ENCODE data around the gene TMEM253. TPM values are rescaled to one million over a fixed set of nuclear protein-coding genes. Genes with fewer than 3 reads are reported as not detected.

The TMEM253 gene
- total RNA-seq, 1 experiment from 2014 or later: not detected

DNA sequence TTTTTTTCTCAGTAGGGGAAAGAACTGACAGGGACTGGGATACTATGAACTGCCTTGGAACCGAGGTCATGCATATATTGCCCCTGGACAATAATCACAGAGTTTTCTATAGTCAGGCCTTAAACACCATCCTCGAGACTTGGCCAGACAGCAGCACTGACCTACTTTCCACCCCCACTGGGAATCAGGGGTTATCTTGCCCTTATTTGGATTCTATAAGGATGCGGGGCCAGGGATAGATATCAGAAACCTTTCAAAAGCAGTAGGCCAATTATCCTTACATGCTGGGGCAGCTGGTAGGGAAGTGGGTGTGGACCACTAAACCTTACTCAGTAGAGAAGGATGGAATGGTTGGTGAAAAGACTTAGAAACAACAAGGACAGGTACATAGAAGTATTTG lies 4.4 kb upstream of the TMEM253 start:
- H3K4me3 ChIP-seq (ENCODE audit: low read length): no peak overlapping the region
- H3K27me3 ChIP-seq (ENCODE audit: low read length): no peaks in the 10 kb centered on the region
- H3K4me2 ChIP-seq (ENCODE audit: low read depth, low read length, poor library complexity, severe bottlenecking): no peak overlapping the region
- H3K36me3 ChIP-seq (ENCODE audit: insufficient read depth, low read length): no peaks in the 10 kb centered on the region
- no peak for DNase-seq
- no peaks in the 10 kb centered on the region for H3K79me2 ChIP-seq (ENCODE audit: low read length)
- H3K9ac ChIP-seq (ENCODE audit: low read length): no peak overlapping the region
- no peaks in the 10 kb centered on the region for H3K9me3 ChIP-seq (ENCODE audit: low read length)
- H4K20me1 ChIP-seq (ENCODE audit: insufficient read depth, low read depth, low read length): peaks cover 6% of the 10 kb centered on the region; the same call in 1 of the 2 replicates
- H3K27ac ChIP-seq (ENCODE audit: low read length): no peak overlapping the region
- H3K4me1 ChIP-seq (ENCODE audit: low read length): peaks cover 6% of the 10 kb centered on the region
- no peak overlapping the region for H2AFZ ChIP-seq (ENCODE audit: low read length)
- H3K9me2 ChIP-seq (replicated peaks; ENCODE audit: insufficient read depth, low read length): no peaks in the 10 kb centered on the region

DNA sequence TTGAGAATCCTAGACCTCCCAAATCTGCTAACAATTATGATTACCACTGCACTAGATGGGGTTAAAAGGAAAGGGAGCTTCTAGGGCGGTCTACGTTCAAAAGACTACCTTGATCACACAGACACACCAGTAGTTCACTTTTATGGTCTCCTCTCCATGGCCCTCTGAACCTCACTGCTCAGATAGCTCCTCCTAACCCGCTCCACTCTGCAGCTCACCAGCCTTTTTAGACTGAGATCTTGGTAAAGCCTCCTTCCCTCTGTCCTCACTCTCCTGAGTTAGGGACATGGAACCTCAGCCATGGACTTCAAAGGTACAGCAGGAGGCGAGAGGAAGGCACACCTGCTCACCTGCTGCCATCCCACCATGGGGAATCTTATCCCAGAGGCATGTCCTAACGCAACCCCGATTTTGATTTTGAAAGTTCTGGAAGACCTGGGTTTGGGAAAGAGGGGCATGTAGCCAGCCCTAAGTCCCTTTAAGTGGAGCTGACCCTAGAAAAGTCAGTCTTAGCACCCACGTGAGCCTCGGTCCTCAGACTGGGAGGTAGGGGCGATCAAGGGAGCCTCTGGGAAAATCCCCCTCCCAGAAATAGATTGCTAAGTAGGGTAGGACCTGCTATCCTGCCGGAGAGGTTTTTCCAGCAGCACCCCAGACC lies 3.8 kb upstream of the TMEM253 start:
- no peaks in the 10 kb centered on the region for H3K9me3 ChIP-seq (ENCODE audit: low read length)
- H3K27ac ChIP-seq (ENCODE audit: low read length): no peak overlapping the region
- H3K4me3 ChIP-seq (ENCODE audit: low read length): no peak overlapping the region
- DNase-seq: no peak
- H2AFZ ChIP-seq (ENCODE audit: low read length): no peak overlapping the region
- no peaks in the 10 kb centered on the region for H3K9me2 ChIP-seq (replicated peaks; ENCODE audit: insufficient read depth, low read length)
- H3K79me2 ChIP-seq (ENCODE audit: low read length): no peaks in the 10 kb centered on the region
- no peaks in the 10 kb centered on the region for H3K27me3 ChIP-seq (ENCODE audit: low read length)
- peaks cover 6% of the 10 kb centered on the region for H3K4me1 ChIP-seq (ENCODE audit: low read length)
- H3K9ac ChIP-seq (ENCODE audit: low read length): no peak overlapping the region
- peaks cover 6% of the 10 kb centered on the region; the same call in 1 of the 2 replicates for H4K20me1 ChIP-seq (ENCODE audit: insufficient read depth, low read depth, low read length)
- no peak overlapping the region for H3K4me2 ChIP-seq (ENCODE audit: low read depth, low read length, poor library complexity, severe bottlenecking)
- H3K36me3 ChIP-seq (ENCODE audit: insufficient read depth, low read length): no peaks in the 10 kb centered on the region

DNA sequence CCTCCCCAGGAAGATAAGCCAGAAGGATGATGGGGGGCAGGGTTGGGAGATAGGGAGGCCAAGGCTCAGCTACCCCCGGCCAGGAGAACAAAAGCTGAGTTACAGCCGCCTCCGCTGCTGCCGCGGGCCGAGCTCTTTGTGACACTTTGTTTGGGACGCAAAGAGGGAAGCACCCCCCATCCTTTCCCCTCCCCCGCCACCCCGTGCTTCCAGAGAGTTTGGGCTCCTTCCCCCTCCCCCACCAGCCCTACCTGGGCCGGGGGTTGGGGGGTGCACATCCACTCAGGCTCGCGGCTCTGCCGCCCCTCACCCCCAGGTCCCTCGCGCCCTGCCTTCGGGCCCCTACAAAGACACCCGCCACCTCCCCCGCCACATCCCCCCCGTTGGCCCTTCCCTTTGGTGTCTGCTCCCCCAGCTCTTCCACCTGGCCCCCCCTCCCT lies 3.2 kb upstream of the TMEM253 start:
- peaks cover 11% of the 10 kb centered on the region for H3K4me1 ChIP-seq (ENCODE audit: low read length)
- H3K36me3 ChIP-seq (ENCODE audit: insufficient read depth, low read length): no peaks in the 10 kb centered on the region
- H3K27ac ChIP-seq (ENCODE audit: low read length): no peak overlapping the region
- no peaks in the 10 kb centered on the region for H3K27me3 ChIP-seq (ENCODE audit: low read length)
- no peaks in the 10 kb centered on the region for H3K79me2 ChIP-seq (ENCODE audit: low read length)
- no peak overlapping the region for H2AFZ ChIP-seq (ENCODE audit: low read length)
- H4K20me1 ChIP-seq (ENCODE audit: insufficient read depth, low read depth, low read length): peaks cover 6% of the 10 kb centered on the region; the same call in 1 of the 2 replicates
- no peak overlapping the region for H3K9ac ChIP-seq (ENCODE audit: low read length)
- DNase-seq: no peak
- H3K9me3 ChIP-seq (ENCODE audit: low read length): no peaks in the 10 kb centered on the region
- no peak overlapping the region for H3K4me2 ChIP-seq (ENCODE audit: low read depth, low read length, poor library complexity, severe bottlenecking)
- no peak overlapping the region for H3K4me3 ChIP-seq (ENCODE audit: low read length)
- H3K9me2 ChIP-seq (replicated peaks; ENCODE audit: insufficient read depth, low read length): no peaks in the 10 kb centered on the region

DNA sequence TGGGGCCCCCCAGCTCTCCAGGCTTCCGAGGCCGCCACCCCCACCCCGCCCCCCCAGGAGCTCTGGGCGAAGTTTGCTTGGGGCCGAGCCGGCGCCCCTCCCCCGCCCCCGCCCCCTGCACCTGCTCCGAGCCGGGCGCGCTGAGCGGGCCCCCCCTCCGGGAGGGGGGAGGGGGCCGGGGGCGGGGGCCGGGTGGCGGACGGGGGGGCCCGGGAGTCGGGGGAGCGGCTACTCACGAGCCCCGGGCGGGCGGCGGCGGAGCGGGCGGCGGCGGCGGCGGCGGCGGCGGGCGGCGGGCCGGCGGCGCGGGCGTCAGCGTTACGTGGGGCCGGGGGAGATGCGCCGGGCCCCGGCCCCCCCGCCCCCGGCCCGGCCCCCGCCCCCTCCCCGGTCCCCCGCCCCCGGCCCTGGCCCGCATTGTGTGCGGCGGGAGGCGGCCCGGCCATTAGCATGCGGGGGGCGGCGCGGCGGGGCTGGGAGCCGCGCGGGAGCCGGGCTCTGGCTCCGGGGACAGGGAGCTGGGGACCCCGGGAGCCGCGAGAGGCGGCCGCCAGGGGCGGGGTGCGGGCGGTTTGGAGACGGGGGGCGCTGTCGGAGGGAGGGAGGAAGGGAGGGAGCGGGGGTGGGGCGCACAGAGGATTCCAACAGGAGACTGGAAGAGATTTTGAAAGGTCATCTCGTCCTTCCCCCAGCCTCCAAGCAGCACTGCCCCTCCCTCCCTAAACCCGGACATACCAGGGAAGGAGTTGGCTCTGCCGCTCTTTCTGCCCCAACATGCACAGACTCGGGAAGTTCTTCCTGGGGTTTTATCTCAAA lies 2.6 kb upstream of the TMEM253 start, which contains the start of gene ZNF219:
ZNF219 (minus strand) TSS at position 580 of the 816 bp plus-strand sequence. CDS start 5,064 bp downstream, outside the sequence.
- peak within 1 kb of the TSS; percentile 31; the same call in 1 of the 2 replicates for H3K4me3 ChIP-seq (ENCODE audit: low read length)
- H3K27ac ChIP-seq (ENCODE audit: low read length): no peak within 1 kb of the TSS
- H4K20me1 ChIP-seq (ENCODE audit: insufficient read depth, low read depth, low read length): peaks cover 6% of the 10 kb centered on the region; the same call in 1 of the 2 replicates
- H3K4me2 ChIP-seq (ENCODE audit: low read depth, low read length, poor library complexity, severe bottlenecking): peak within 1 kb of the TSS; percentile 35
- no peak for DNase-seq
- H3K9ac ChIP-seq (ENCODE audit: low read length): peak within 1 kb of the TSS; percentile 36
- peaks cover 17% of the 10 kb centered on the region for H3K4me1 ChIP-seq (ENCODE audit: low read length)
- no peaks in the 10 kb centered on the region for H3K9me2 ChIP-seq (replicated peaks; ENCODE audit: insufficient read depth, low read length)
- no peaks in the 10 kb centered on the region for H3K9me3 ChIP-seq (ENCODE audit: low read length)
- no peaks in the 10 kb centered on the region for H3K79me2 ChIP-seq (ENCODE audit: low read length)
- H3K27me3 ChIP-seq (ENCODE audit: low read length): no peaks in the 10 kb centered on the region
- H3K36me3 ChIP-seq (ENCODE audit: insufficient read depth, low read length): no peaks in the 10 kb centered on the region
- H2AFZ ChIP-seq (ENCODE audit: low read length): no peak within 1 kb of the TSS

DNA sequence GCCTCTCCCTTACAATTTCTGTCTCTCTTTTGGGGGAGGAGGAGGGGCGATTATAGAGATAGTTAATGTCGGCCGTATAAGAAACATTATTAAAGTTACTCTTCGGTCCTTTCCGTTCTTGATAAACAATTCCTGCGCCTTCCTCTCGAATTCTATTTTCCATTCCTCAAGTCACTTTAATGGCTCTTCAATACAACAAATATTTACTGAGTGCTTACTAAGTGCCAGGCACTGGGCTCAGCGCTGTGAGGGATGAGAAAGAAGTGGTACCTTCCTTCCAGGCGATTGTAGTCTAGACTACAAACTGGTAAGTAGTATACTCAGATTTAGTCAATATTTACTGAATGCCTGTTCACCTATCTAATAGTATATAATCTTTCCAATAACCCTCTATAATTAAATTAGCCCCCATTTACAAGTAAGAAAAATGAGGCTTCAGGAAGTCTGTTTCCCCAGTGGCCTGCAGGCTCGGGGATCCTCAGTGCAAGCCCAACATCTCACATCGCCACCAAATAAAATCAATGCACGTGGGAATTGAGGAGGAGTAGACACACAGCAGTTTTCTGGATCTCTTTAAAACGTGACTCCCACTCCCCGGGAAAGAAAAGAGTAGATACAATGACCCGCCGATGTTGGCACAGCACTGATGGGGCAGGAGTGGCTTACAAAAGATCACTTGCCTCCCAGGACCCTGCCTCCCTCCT lies 1.8 kb upstream of the TMEM253 start:
- Histone ChIP-seq H3K79me2 (ENCODE audit: low read length) (no peaks in the 10 kb centered on the region), H4K20me1 (ENCODE audit: insufficient read depth, low read depth, low read length) (peaks cover 2% of the 10 kb centered on the region; the same call in 1 of the 2 replicates), H3K4me3 (ENCODE audit: low read length) (peak overlapping the region; percentile 31; the same call in 1 of the 2 replicates), H3K9me2 (replicated peaks; ENCODE audit: insufficient read depth, low read length) (no peaks in the 10 kb centered on the region), H3K9me3 (ENCODE audit: low read length) (no peaks in the 10 kb centered on the region), H3K9ac (ENCODE audit: low read length) (peak overlapping the region; percentile 36; the same call in 1 of the 2 replicates), H3K4me1 (ENCODE audit: low read length) (peaks cover 18% of the 10 kb centered on the region), H3K27ac (ENCODE audit: low read length) (no peak overlapping the region), H3K4me2 (ENCODE audit: low read depth, low read length, poor library complexity, severe bottlenecking) (peak overlapping the region; percentile 35), H2AFZ (ENCODE audit: low read length) (no peak overlapping the region), H3K27me3 (ENCODE audit: low read length) (no peaks in the 10 kb centered on the region), H3K36me3 (ENCODE audit: insufficient read depth, low read length) (no peaks in the 10 kb centered on the region)
- DNase-seq: no peak

DNA sequence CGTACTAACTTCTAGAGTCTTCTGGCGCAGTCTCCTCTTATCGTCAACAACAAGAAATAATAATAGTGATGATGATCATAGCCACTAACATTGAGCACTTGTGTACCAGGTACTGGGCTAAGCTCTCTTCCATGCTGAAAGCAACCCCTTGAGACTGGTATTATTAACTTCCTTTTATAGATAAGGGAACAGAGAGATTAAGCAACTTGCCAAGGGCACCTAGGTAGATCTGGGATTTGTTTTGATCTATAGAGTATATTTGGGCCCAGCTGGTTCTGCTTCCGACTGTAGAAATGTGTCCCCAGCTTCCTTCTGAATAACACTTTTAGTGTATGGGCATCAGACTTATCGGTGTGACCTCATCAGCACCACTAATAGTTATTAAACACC lies 1.3 kb upstream of the TMEM253 start:
- H3K9ac ChIP-seq (ENCODE audit: low read length): no peak overlapping the region
- no peaks in the 10 kb centered on the region for H3K27me3 ChIP-seq (ENCODE audit: low read length)
- H3K4me2 ChIP-seq (ENCODE audit: low read depth, low read length, poor library complexity, severe bottlenecking): no peak overlapping the region
- H3K79me2 ChIP-seq (ENCODE audit: low read length): peaks cover 5% of the 10 kb centered on the region; the same call in 1 of the 2 replicates
- no peak overlapping the region for H3K4me3 ChIP-seq (ENCODE audit: low read length)
- H3K4me1 ChIP-seq (ENCODE audit: low read length): peaks cover 19% of the 10 kb centered on the region
- no peak for DNase-seq
- no peak overlapping the region for H2AFZ ChIP-seq (ENCODE audit: low read length)
- no peaks in the 10 kb centered on the region for H3K36me3 ChIP-seq (ENCODE audit: insufficient read depth, low read length)
- no peaks in the 10 kb centered on the region for H3K9me2 ChIP-seq (replicated peaks; ENCODE audit: insufficient read depth, low read length)
- no peak overlapping the region for H3K27ac ChIP-seq (ENCODE audit: low read length)
- H4K20me1 ChIP-seq (ENCODE audit: insufficient read depth, low read depth, low read length): no peaks in the 10 kb centered on the region; the same call in 1 of the 2 replicates
- H3K9me3 ChIP-seq (ENCODE audit: low read length): no peaks in the 10 kb centered on the region

DNA sequence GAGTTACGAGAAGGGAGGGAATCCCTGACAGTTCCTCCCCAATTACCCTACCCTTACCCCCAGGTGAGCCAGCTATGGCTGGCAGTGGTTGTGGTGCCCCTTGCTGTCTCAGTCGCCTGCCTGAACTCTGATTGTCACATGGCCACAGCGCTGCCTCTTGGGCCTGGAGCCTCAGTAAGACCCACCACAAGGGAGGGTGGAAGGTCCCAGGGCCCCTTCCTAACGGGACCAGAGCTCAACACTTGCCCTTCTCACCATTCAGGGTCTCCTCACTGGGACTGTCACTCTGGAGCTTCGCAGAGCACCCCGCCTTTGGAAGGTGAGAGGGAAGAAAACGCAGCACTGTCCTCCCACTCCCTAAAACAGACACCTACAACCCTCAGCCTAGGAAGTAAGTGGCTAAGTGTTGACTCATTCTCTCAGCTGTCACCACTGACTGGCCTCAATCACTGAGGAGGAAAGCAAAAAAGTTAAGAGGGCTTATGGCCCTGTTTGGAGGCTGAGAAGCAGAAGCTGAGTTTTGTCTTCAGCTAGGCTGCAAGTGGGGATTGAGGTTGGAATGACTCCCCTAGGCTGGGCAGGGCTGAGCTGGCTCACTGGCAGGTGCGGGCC lies 1.0 kb downstream of the TMEM253 start:
- Histone ChIP-seq H3K4me2 (ENCODE audit: low read depth, low read length, poor library complexity, severe bottlenecking) (no peak overlapping the region), H4K20me1 (ENCODE audit: insufficient read depth, low read depth, low read length) (no peaks in the 10 kb centered on the region; the same call in 1 of the 2 replicates), H3K36me3 (ENCODE audit: insufficient read depth, low read length) (no peaks in the 10 kb centered on the region), H3K9me2 (replicated peaks; ENCODE audit: insufficient read depth, low read length) (no peaks in the 10 kb centered on the region), H3K9me3 (ENCODE audit: low read length) (no peaks in the 10 kb centered on the region), H3K4me3 (ENCODE audit: low read length) (no peak overlapping the region), H3K4me1 (ENCODE audit: low read length) (peaks cover 40% of the 10 kb centered on the region), H3K79me2 (ENCODE audit: low read length) (peaks cover 10% of the 10 kb centered on the region; the same call in 1 of the 2 replicates), H2AFZ (ENCODE audit: low read length) (no peak overlapping the region), H3K9ac (ENCODE audit: low read length) (peak overlapping the region; percentile 96; the same call in 1 of the 2 replicates), H3K27ac (ENCODE audit: low read length) (no peak overlapping the region), H3K27me3 (ENCODE audit: low read length) (no peaks in the 10 kb centered on the region)
- no peak for DNase-seq
